Activated naive CD4-positive, alpha-beta T cell treated with anti-CD3 and anti-CD28 coated beads, Interleukin-2, amount 50 U/mL, for 72 hours (primary cell): Measurements from ENCODE around the gene CENPC. TPM values are rescaled to one million over a fixed set of nuclear protein-coding genes. Genes with fewer than 3 reads are reported as not detected.
"Not testable (repeated sequence)": the region's sequence is repeated elsewhere in the genome, so short reads cannot be mapped to it uniquely, and the experiment has no call there.

Source experiments
- ATAC-seq, 2 donors: fragments of 150-1000 bp; cut with Tn5 transposase; 2 replicates each; pipeline ENCODE4 v1.10.0; 2021; ENCODE audit warnings: mild to moderate bottlenecking in 2 of 2, moderate library complexity in 2 of 2
- DNase-seq, 2 donors: peaks; one replicate each; pipeline ENCODE4 v3.0.0; 2021 to 2022; ENCODE audit warnings: low spot score in 2 of 2
- H3K27ac Mint-ChIP-seq, 2 donors: one replicate each; pipeline ENCODE4 v1.8.0; 2022; ENCODE audit warnings: mild to moderate bottlenecking in 2 of 2, mixed read lengths in 2 of 2
- H3K36me3 Mint-ChIP-seq, 2 donors: one replicate each; pipeline ENCODE4 v1.8.0; 2022; ENCODE audit warnings: mixed read lengths in 2 of 2
- H3K9me3 Mint-ChIP-seq, 2 donors: one replicate each; pipeline ENCODE4 v1.8.0; 2022; ENCODE audit warnings: mixed read lengths in 2 of 2
- total RNA-seq, 2 donors: library from RNA; stranded (reverse); gene quantifications; one replicate each; pipeline ENCODE4 v1.2.3, GENCODE V29; 2022

CENPC gene
- total RNA-seq, 2 donors from 2014 or later = 34.7 to 74.0 TPM

DNA sequence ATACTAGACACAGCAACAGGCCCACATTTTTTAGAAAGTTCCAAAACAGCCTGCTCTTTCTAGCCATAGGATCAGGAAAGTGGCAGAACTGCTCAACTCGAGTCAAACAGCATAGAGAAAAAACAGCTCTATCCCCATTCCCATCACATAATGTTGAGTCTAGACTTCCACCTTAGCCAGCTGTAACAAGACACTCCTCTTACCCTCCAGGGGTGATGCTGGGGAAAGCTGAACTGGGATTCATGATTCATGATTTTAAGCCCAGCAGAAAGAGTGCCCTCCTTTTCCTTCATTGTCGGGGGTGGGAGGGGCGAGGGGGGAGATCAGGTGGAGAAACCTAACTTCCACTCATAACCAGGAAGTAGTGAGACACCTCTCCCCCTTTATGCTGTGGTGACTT, 86.1 kb downstream of the CENPC start:
- no peak overlapping the region for H3K27ac Mint-ChIP-seq
- ATAC-seq (no peak), DNase-seq (no peak)
- no peaks in the 10 kb centered on the region for H3K9me3 Mint-ChIP-seq
- peaks cover 17 to 24% of the 10 kb centered on the region in 2 donors for H3K36me3 Mint-ChIP-seq

DNA sequence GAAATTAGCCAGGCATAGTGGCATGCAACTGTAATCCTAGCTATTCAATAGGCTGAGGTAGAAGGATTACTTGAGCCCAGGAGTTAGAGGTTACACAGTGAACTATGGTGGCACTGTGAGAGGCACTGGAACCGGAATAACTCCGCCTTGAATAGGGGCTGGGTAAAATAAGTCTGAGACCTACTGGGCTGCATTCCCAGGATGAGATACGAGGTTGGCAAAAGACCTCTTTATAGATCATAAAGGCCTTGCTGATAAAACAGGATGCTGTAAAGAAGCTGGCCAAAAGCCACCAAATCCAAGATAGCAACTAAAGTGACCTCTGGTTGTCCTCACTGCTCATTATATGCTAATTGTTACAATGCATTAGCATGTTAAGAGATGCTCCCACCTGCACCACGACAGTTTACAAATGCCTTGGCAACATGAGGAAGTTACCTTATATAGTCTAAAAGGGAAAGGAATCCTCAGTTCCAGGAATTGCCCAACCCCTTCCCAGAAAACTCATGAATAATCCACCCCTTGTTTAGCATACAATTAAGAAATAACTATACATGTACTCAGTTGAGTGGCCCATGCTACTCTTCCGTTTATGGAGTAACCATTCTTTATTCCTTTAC, 88.6 kb downstream of the CENPC start:
- H3K27ac Mint-ChIP-seq = no peak overlapping the region
- peaks cover 32 to 35% of the 10 kb centered on the region in 2 donors for H3K36me3 Mint-ChIP-seq
- peaks cover 0 to 12% of the 10 kb centered on the region in 2 donors for H3K9me3 Mint-ChIP-seq
- DNase-seq (no peak), ATAC-seq (no peak)

DNA sequence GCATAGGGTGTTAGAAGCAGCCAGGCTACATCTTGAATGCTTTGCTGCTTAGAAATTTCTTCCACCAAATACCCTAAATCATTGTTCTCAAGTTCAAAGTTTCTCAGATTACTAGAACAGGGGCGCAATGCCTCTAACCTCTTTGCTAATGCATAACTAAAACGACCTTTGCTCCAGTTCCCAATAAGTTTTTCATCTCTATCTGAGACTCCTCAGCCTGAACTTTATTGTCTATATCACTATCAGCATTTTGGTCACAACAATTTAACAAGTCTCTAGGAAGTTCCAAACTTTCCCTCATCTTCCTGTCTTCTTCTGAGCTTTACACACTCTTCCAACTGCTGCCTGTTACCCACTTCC, 92.5 kb downstream of the CENPC start:
- Mint-ChIP-seq H3K36me3 (peaks cover 24 to 38% of the 10 kb centered on the region in 2 donors), H3K9me3 (peaks cover 6 to 12% of the 10 kb centered on the region in 2 donors)
- DNase-seq, H3K27ac Mint-ChIP-seq, ATAC-seq: not testable (repeated sequence)

DNA sequence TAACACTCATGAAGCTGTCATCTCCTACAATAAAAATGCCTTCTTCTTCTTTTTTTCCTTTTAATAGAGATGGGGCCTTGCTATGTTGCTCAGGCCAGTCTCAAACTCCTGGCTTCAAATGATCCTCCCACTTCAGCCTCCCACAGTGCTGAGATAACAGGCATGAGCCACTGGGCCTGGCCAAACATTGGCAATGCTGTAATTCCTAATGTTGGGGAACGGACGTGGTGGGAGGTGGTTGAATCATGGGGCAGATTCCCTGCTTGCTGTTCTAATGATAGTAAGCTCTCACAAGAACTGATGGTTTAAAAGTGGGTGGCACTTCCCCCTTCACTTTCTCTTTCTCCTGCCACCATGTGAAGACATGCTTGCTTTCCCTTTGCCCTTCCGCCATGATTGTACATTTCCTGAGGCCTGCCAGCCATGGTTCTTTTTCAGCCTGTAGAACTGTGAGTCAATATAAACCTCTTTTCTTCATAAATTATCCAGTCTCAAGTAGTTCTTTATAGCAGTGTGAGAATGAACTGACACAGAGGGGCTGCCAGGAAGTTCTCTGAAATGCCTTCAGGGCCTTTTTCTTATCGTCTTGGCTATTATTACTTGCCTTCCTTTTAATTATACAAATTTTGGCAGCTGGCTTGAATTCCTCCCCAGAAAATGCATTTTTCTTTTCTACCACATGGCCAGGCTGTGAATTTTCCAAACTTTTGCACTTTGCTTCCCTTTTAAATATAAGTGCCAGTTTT, 93.0 kb downstream of the CENPC start:
- Mint-ChIP-seq H3K9me3 (peaks cover 6 to 12% of the 10 kb centered on the region in 2 donors), H3K27ac (peak overlapping the region in 1 of 2 donors; percentile 75), H3K36me3 (peaks cover 25 to 41% of the 10 kb centered on the region in 2 donors)
- ATAC-seq = no peak
- DNase-seq = no peak

DNA sequence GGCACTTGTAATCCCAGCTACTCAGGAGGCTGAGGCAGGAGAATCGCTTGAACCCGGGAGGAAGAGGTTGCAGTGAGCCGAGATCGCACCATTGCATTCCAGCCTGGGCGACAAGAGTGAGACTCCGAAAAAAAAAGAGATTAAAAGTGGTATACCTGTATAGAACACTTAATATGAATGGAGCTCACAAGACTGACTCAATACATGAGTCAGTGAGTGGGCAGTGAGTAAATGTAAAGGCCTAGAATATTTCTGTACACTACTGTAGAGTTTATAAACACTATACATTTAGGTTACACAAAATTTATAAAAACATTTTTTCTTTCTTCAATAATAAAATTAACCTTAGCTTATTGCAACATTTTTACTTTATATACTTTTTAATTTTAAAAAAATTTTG, 93.8 kb downstream of the CENPC start:
- Mint-ChIP-seq H3K36me3 (peaks cover 25 to 37% of the 10 kb centered on the region in 2 donors), H3K9me3 (peaks cover 6 to 12% of the 10 kb centered on the region in 2 donors), H3K27ac (no peak overlapping the region)
- no peak for ATAC-seq
- DNase-seq = no peak

DNA sequence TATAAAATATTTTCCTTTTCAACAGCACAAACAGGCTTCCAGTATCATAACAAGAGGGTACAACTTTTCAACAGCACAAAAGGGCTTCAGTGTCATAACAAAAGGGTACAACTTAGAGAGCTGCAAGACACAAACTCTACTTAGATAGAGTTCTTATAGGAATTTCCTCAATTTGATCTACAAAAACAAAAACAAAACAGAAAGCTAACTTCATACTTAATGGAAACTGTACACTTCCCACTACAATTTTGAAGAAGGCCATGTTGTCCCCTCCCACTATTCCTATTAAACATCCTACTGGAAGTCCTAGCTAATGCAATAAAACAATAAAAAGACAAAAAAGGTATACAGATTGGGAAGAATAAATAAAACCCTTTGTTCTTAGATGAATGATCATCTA, 96.7 kb downstream of the CENPC start:
- H3K36me3 Mint-ChIP-seq = peaks cover 15 to 27% of the 10 kb centered on the region in 2 donors
- DNase-seq (no peak), ATAC-seq (no peak)
- H3K9me3 Mint-ChIP-seq = peaks cover 10 to 12% of the 10 kb centered on the region in 2 donors
- no peak overlapping the region for H3K27ac Mint-ChIP-seq

DNA sequence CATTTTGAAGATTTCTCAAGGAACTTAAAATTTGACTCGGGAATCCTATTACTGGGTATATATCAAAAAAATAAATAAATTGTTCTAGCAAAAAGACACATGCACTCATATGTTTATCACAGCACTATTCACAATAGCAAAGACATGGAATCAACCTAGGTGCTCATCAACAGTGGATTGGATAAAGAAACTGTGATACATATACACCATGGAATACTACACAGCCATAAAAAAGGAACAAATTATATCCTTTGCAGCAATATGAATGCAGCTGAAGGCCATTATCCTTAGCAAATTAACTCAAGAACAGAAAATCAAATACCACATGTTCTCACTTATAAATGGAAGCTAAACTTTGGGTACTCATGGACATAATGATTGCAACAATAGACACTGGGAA, 97.4 kb downstream of the CENPC start:
- Mint-ChIP-seq H3K36me3 (peaks cover 9 to 25% of the 10 kb centered on the region in 2 donors), H3K9me3 (peaks cover 8 to 10% of the 10 kb centered on the region in 2 donors), H3K27ac (no peak overlapping the region)
- ATAC-seq (no peak), DNase-seq (no peak)

DNA sequence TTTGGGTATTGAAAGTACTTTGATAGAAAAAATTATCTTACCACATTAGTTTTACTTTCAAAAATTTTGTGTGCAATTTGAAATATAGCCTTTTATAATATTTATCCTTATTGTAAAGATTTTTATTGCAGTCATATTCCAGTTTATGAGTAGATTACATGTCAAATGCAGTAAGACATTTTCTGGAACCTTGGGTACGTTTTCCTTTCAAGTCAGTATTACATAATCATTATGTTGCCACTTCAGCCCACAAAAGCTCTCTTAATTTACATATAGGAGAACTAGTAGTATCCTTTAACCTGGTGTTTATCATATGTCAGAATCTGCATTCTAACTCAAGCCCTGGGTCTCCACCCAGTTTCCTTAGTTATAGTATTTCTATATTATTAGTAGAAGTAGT, 98.5 kb downstream of the CENPC start:
- peaks cover 7 to 13% of the 10 kb centered on the region in 2 donors for H3K9me3 Mint-ChIP-seq
- no peak for DNase-seq
- H3K27ac Mint-ChIP-seq = no peak overlapping the region
- H3K36me3 Mint-ChIP-seq = peaks cover 11 to 25% of the 10 kb centered on the region in 2 donors
- no peak for ATAC-seq

DNA sequence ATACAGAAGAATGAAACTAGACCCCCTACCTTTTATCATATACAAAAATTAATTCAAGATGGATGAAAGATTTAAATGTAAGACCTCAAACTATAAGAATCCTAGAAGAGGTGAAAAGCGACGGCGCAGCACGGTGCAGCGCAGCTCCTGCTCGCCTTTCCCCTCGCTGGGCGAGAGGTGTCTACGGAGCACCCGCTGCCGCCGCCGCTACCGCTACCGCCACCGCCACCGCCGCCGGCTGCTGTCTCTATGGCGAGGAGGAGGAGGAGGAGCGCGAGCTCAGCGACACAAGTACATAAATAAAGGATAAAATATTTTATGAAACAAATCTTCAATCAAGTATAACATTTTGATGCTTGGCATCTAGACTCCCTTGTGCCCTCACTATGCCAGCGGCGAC, 99.4 kb downstream of the CENPC start:
- ATAC-seq, DNase-seq, H3K27ac Mint-ChIP-seq: not testable (repeated sequence)
- Mint-ChIP-seq H3K9me3 (peaks cover 8 to 13% of the 10 kb centered on the region in 2 donors), H3K36me3 (peaks cover 11 to 27% of the 10 kb centered on the region in 2 donors)

DNA sequence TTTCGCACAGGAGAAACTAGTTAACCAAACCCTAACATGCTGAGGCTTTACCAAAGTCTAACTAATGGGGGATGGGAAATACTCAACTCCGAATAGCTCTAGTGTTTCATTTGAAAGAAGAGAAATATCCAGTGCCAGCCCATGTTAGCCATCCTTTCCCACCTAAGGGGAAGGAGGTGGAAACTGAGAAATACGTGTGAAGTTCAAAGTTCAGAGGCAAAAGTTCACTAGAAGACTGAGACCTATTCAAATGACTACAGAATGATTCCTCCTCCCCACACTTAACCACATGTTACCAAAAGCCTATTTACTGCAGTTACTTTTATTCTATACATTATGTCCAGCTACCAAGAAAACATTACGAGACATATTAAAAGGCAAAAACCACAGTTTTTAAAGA, 106.3 kb downstream of the CENPC start:
- no peak overlapping the region for H3K27ac Mint-ChIP-seq
- H3K36me3 Mint-ChIP-seq = peaks cover 9 to 22% of the 10 kb centered on the region in 2 donors
- peaks cover 6 to 16% of the 10 kb centered on the region in 2 donors for H3K9me3 Mint-ChIP-seq
- ATAC-seq (no peak), DNase-seq (no peak)

DNA sequence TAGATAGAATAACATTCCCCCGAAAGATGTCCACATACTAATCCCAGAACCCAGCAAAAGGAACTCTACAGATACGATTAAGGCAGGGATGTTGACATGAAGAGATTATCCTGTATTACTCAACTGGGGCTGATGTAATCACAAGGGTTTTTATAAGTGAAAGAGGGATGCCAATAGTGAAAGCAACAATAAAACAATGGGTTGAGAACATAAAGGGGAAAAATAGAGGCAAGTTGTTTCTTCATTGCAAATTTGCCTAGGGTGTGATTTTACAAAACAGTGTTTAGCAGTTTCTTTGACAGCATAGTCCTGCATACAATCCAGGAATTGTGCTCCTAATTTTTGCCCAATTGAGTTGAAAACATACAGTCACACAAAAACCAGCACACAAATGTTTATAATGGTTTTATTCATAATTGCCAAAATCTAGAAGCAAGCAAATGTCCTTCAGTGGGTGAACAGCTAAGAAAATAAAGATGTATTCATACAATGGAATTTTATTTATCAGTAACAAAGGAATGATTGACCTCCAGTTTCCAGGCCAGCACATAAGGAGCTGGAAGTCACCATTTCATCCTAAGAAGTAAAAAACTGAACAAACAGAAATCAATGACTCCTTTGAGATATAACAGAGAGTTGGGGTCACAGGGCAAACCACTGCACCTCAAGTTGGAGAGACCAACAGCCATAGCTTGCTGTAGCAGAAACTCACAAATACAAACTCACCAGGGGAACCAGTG, 107.2 kb downstream of the CENPC start:
- H3K9me3 Mint-ChIP-seq = peaks cover 6 to 17% of the 10 kb centered on the region in 2 donors
- DNase-seq (no peak), ATAC-seq (no peak)
- peaks cover 15 to 29% of the 10 kb centered on the region in 2 donors for H3K36me3 Mint-ChIP-seq
- H3K27ac Mint-ChIP-seq = peak overlapping the region; percentile 4 to 33

DNA sequence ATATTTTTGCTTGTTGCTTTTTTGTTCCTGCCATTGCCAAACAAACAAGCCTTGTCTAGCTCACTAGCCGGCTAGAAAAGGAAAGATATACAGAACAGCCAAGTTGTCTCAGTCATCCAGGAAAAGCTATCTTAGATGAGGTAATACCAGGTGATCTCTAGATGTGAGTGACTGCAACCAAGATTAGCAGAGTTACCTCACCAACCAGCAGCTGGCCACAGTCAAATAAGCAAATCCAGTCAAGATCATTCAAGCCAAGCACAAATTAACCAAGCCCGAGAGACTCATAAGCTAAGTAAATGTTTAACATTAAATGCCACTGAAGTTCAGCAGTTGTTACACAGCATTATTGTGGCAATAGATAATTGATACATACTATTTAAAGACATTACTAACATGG, 108.6 kb downstream of the CENPC start:
- Mint-ChIP-seq H3K27ac (no peak overlapping the region), H3K36me3 (peaks cover 10 to 26% of the 10 kb centered on the region in 2 donors), H3K9me3 (peaks cover 10% of the 10 kb centered on the region in 2 donors)
- DNase-seq (no peak), ATAC-seq (no peak)

DNA sequence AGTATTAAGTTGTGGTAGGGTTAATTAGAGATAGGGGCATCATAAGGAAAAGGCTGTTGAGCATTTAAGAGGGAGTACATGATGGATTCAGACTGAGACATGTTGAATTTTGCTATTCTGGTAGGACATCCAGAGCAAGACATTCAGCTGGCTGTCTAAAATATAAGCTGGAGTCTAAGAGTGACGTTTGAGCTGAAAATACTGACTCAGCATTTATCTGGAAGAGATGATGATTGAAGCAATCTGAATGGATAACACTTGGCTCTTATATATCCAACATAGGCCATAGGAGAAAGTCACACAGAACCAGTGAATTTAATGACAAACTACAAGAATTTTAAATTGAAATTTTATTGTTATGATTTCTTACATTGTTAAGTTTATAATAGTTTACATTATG, 114.3 kb downstream of the CENPC start:
- Mint-ChIP-seq H3K9me3 (peaks cover 14 to 15% of the 10 kb centered on the region in 2 donors), H3K36me3 (peaks cover 10 to 19% of the 10 kb centered on the region in 2 donors), H3K27ac (peak overlapping the region in 1 of 2 donors; percentile 17)
- no peak for DNase-seq
- ATAC-seq = no peak

DNA sequence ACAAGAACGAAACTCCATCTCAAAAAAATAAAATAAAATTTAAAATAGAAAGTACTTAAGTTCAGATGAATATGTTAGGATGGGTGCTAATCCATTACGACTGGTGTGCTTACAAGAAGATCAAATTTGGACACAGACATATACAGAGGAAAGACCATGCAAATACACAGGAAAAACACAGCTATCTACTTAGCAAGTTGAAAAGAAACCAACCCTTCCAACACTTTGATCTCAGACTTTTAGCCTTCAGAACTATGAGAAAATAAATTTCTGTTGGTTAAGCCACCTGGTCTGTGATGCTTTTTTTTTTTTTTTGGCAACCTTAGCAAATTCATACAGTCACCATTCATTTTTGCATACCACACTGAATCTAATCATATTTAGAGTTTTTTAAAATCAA, 116.5 kb downstream of the CENPC start:
- Mint-ChIP-seq H3K36me3 (peaks cover 5 to 15% of the 10 kb centered on the region in 2 donors), H3K9me3 (peaks cover 6 to 17% of the 10 kb centered on the region in 2 donors)

More for the DNA sequence above, 116.5 kb downstream of the CENPC start:
- ATAC-seq (no peak), DNase-seq (no peak)
- H3K27ac Mint-ChIP-seq = no peak overlapping the region
